Measurements from ENCODE around the gene PCGF3.

PCGF3 gene

GRCh38 chr4:786074-786741 lies 80.6 kb downstream of the PCGF3 start:
- no peak for DNase-seq

GRCh38 chr4:786861-787300 lies 81.2 kb downstream of the PCGF3 start:
- no peak for DNase-seq

- DNase-seq, result no peak
Observed at GRCh38 chr4:787561-787981, 81.9 kb downstream of the PCGF3 start.

- DNase-seq, result no peak
Observed at GRCh38 chr4:788006-788635, 82.5 kb downstream of the PCGF3 start.

- no peak for DNase-seq
Observed at GRCh38 chr4:788636-789297, 83.1 kb downstream of the PCGF3 start.

- no peak for DNase-seq
Observed at GRCh38 chr4:789571-790465, 84.2 kb downstream of the PCGF3 start.

- DNase-seq, result no peak
Observed at GRCh38 chr4:790466-790820, 84.8 kb downstream of the PCGF3 start.

- no peak for DNase-seq
Observed at GRCh38 chr4:791252-791897, 85.7 kb downstream of the PCGF3 start.

- DNase-seq, result no peak
Observed at GRCh38 chr4:791898-792625, 86.4 kb downstream of the PCGF3 start.

GRCh38 chr4:792626-793092 lies 87.0 kb downstream of the PCGF3 start:
- DNase-seq, result no peak

- DNase-seq, result no peak
Observed at GRCh38 chr4:793093-793861, 87.6 kb downstream of the PCGF3 start.

GRCh38 chr4:793941-794621 lies 88.4 kb downstream of the PCGF3 start:
- DNase-seq, result no peak

- DNase-seq, result no peak
Observed at GRCh38 chr4:794900-795725, 89.5 kb downstream of the PCGF3 start.

- DNase-seq, result no peak
Observed at GRCh38 chr4:795726-796119, 90.1 kb downstream of the PCGF3 start.

GRCh38 chr4:796206-796605 lies 90.6 kb downstream of the PCGF3 start:
- DNase-seq, result no peak

GRCh38 chr4:797066-797465 lies 91.4 kb downstream of the PCGF3 start:
- DNase-seq, result peak; percentile 91

- DNase-seq, result no peak
Observed at GRCh38 chr4:801436-802124, 95.9 kb downstream of the PCGF3 start.

GRCh38 chr4:803884-804283 lies 98.3 kb downstream of the PCGF3 start:
- DNase-seq, result no peak

GRCh38 chr4:804804-805203 lies 99.2 kb downstream of the PCGF3 start:
- no peak for DNase-seq

Data from NCI-H1694 treated with DMSO at 0.1 percent for 48 hours (cell line).